T-helper 1 cell treated with Interleukin-12 subunit alpha and Interleukin-12 subunit beta and Interleukin-4 antibody, amounts not matched to agents 30 ng/mL and 1 ng/mL, for 36 hours (primary cell): Measurements from ENCODE around the gene TAS2R46. TPM values are rescaled to one million over a fixed set of nuclear protein-coding genes. Genes with fewer than 3 reads are reported as not detected.
"Not testable (repeated sequence)": the region's sequence is repeated elsewhere in the genome, so short reads cannot be mapped to it uniquely, and the experiment has no call there.

Experiments used
- intact Hi-C: fragments of 100-400 bp; cut with micrococcal nuclease; formaldehyde crosslinking; loops from one replicate; pipeline ENCODE4 v1.15.1; 2024
- total RNA-seq: library from RNA; stranded (reverse); gene quantifications from 2 replicates; pipeline ENCODE4 v1.2.3, GENCODE V29; 2022

Gene TAS2R46, protein sequence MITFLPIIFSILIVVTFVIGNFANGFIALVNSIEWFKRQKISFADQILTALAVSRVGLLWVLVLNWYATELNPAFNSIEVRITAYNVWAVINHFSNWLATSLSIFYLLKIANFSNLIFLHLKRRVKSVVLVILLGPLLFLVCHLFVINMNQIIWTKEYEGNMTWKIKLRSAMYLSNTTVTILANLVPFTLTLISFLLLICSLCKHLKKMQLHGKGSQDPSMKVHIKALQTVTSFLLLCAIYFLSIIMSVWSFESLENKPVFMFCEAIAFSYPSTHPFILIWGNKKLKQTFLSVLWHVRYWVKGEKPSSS
- 1.6 and 3.3 TPM in 2 replicates for total RNA-seq

DNA sequence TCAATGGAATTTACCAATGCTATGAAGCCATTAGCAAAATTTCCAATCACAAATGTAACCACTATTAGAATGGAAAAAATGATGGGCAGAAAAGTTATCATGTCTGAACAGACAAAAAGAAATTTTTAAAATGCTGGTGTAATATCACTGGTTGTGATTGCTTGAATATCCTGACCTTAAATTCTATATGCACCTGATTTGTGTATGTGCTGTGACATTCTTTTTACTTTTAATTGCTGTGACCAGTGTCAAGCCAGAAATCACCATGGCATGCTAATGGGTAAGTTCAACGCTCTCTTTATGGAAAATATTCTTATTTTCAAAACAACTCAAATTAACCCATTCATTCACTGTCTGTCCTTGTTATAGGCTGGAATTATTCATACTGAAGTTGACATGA, at the start of gene TAS2R46:
TAS2R46 (minus strand) TSS at position 101 of the 400 bp plus-strand sequence; CDS start at position 101, 0 bp downstream.
- intact Hi-C loops: not testable (repeated sequence)

GRCh38 chr12:11111213-11111612, 49.1 kb upstream of the TAS2R46 start:
- intact Hi-C loops: not testable (repeated sequence)

- intact Hi-C loops: no loop called here
These were observed 46.8 kb upstream of the TAS2R46 start for GRCh38 chr12:11108862-11109261.

DNA sequence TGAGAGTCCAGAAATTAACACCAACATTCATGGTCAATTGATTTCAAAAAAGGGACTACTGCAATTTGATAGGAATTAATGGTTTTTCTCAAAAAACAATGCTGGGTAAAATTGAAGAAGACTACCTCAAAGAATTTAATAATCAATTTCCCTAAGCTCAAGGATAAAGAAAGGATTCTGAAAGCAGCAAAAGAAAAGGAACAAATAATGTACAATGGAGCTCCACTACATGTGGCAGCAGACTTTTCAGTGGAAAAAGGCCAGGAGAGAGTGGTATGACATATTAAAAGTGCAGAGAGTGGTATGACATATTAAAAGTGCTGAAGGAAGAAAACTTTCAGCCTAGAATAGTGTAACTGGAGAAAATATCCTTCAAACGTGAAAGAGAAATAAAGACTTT, 45.6 kb upstream of the TAS2R46 start:
- intact Hi-C loops: no loop called here

- intact Hi-C loops: no loop called here
These were observed 44.2 kb upstream of the TAS2R46 start for GRCh38 chr12:11106288-11106687.

GRCh38 chr12:11105546-11105945, 43.5 kb upstream of the TAS2R46 start:
- intact Hi-C loops: no loop called here

GRCh38 chr12:11094910-11095309, 32.8 kb upstream of the TAS2R46 start:
- intact Hi-C loops: not testable (repeated sequence)

DNA sequence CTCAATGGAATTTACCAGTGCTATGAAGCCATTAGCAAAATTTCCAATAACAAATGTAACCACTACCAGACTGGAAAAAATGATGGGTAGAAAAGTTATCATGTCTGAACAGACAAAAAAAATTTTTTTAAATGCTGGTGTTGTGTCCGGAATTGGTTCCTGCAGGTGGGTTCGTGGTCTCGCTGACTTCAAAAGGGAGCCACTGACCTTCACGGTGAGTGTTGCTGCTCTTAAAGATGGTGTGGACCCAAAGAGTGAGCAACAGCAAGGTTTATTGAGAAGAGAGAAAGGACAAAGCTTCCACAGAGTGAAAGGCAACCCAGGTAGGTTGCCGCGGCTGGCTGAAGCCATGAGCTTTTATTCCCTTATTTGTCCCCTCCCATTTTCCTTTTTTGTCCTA, 30.0 kb upstream of the TAS2R46 start, which contains the start of gene TAS2R43:
TAS2R43 (minus strand) TSS at position 186 of the 400 bp plus-strand sequence; CDS start at position 102, 84 bp downstream.
- intact Hi-C loops: no loop called here

- intact Hi-C loops: loop anchor here (10.0 kb wide), 1 partner anchor 86 kb away; the partner anchor contains the start of gene SMIM10L1
These were observed 27.2 kb upstream of the TAS2R46 start for GRCh38 chr12:11089246-11089645.

GRCh38 chr12:11085419-11085818, 23.3 kb upstream of the TAS2R46 start:
- intact Hi-C loops: loop anchor here (10.0 kb wide), 1 partner anchor 89 kb away; the partner anchor contains the start of gene SMIM10L1

- intact Hi-C loops: loop anchor here (10.0 kb wide), 1 partner anchor 93 kb away; the partner anchor contains the start of gene SMIM10L1
These were observed 19.9 kb upstream of the TAS2R46 start for GRCh38 chr12:11081987-11082386.

DNA sequence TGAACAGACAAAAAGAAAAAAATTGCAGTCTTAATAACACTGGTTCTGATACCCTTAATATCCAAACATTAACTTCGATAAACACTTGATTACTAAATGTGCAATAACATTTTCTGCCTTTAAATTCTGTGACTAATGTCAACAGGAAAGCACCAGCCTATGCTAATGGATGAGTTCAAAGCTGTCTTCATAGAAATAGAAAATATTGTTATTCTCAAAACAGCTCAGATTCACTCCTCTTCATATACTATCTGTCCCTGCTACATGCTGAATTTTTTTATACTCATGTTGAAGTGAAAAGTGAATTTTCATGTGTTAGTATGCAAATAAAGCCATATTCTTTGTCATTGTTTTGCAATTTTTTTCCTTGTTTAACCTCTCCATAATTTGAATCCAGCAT, 16.2 kb upstream of the TAS2R46 start:
- intact Hi-C loops: no loop called here

- intact Hi-C loops: no loop called here
These were observed 13.5 kb upstream of the TAS2R46 start for GRCh38 chr12:11075642-11076041.

DNA sequence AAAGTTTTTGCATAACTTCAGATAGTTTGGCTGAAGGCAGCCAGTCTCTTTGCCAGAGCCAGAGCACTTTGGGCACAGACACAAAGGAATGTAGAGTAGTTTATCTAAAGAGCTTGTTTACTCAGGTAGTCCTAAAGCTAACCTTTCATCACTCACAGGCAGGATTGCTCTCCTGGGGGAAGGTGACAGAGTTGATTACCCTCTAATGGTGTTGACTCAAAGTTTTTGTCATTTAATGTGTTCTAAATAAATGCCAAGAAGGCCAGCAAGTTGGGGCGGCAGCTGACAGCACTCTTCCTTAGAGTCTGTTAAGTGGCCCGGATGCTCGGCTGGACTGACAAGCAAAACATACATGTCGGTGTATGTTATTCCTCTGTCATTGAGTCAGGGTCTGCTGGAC, 9.3 kb upstream of the TAS2R46 start:
- intact Hi-C loops: no loop called here

DNA sequence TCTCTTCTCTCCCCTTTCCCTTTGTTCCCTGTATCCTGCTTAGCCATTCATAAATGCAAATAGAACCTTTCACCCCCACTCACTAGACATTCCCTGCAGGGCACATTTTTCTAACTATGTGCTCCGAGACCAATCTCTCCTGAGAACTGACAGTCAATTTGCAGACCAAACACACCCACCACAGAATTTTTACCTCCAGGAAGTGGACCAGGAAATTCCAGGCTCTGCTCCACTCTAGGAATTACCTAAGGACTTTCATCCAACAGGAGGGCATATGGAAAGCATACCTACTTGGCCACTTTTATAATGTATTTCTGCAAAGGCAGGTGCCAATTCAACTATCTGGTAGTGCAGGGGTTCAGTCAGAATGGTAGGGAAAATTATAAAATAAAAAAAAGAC, 8.9 kb upstream of the TAS2R46 start:
- intact Hi-C loops: no loop called here

GRCh38 chr12:11069854-11070365, 7.8 kb upstream of the TAS2R46 start:
- intact Hi-C loops: loop anchor here (2.0 kb wide), 1 partner anchor 55 kb away; no protein-coding TSS in a partner anchor

DNA sequence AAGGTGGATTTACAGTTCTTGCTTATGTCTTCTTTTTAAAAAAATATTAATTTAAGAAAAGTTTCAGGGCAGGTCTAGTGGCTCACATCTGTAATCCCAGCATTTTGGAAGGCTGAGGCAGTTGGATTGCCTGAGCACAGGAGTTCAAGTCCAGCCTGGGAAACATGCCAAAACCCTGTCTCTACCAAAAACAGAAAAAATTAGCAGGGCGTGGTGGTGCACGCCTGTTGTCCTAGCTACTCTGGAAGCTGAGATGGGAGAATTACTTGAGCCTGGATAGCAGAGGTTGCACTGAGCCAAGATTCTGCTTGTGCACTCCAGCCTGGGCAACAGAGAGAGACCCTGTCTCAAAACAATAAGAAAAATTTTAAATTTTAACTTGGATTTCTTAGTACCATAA, 5.4 kb upstream of the TAS2R46 start:
- intact Hi-C loops: no loop called here

DNA sequence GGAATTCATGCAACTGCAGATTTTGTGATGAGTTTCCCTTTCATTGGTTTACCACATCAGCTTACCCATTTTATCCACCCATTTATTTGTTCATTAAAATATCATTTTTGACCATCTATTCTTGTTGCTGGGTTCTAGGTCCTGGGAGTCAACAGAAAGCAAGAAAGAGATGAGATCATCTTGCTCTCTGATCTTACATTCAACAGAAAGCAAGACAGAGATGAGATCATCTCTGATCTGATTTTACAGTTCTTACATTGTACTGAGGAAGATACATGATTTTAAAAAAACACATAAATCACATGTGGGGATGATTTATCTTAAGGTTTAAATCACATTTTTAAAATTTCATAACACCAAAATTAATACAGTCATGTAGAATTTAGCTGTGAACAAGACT, 2.3 kb downstream of the TAS2R46 start:
- intact Hi-C loops: no loop called here

DNA sequence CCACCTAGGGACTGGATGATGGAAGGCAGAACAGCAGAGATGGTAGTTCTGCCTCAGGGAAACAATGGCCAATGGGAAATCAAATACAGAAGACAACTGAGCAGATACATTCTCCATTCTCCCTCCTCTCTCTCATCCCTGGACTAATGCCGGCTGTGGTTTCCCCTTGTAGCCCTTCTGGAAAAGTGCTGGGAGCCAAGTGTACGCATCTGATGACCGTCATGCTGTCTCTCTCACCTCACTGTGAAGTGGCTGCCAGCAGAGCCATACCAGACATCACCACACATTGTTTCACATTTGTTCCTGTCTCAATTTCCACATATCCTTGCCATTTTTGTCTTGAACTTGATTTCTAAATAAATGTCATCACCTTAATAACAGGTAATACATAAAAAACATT, 3.1 kb downstream of the TAS2R46 start:
- intact Hi-C loops: no loop called here

DNA sequence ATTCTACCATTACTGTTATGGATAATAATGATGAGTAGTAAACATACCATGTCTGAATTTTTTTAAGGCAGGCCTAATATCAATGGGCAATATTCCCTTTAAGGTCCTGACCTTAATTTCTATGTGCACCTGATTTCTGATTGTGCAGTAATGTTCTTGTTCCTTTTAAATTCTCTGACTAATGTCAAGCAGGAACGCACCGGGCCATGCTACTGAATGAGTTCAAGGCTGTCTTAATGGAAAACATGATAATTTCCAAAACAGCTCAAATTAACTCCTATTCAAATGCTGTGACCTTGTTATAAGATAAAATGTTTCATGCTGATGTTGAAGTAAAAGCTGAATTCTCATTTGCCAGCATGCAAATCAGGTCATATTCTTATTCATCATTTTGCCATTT, 6.8 kb downstream of the TAS2R46 start:
- intact Hi-C loops: no loop called here

DNA sequence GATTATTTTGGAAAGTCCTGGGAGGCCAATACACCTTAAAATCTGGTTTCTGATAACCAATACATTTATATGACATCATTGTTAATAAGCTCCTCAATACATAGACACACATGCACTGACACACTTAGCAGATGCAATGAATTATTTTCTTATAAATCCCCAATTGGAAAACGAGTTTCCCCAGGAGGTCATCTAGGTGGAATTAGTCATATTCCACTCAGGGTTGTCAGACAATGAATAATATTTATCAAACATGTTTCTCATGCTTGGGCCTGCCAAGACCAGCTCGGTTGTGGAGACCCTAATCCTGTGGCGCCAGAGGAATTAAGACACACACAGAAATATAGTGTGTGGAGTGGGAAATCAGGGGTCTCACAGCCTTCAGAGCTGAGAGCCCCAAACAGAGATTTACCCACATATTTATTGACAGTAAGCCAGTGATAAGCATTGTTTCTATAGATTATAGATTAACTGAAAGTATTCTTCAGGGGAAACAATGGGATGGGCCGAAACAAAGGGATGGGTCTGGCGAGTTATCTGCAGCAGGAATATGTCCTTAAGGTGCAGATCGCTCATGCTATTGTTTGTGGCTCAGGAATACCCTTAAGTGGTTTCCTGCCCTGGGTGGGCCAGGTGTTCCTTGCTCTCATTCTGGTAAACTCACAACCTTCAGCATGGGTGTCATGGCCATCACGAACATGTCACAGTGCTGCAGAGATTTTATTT, 12.1 kb downstream of the TAS2R46 start:
- intact Hi-C loops: not testable (repeated sequence)

DNA sequence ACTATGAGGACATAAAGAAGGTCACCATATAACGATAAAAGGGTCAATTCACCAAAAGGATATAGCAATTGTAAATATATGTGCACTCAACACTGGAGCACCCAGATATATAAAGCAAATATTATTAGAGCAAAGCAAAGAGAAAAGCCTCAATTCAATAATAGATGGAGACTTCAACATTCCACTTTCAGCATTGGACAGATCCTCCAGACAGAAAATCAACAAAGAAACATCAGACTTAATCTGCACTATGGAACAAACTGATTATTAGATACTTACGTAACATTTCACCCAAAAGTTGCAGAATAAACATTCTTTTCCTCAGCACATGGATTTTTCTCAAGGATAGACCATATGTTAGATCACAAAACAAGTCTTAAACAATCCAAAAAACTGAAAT, 20.7 kb downstream of the TAS2R46 start:
- intact Hi-C loops: not testable (repeated sequence)
